Common myeloid progenitor, CD34-positive (primary cell): ENCODE data around the gene ALKBH5.

Source experiments
- CTCF ChIA-PET: fragments of 350-600 bp; sonication (Branson Sonifier 250); formaldehyde crosslinking; loops from one replicate; lab custom pipeline; 2021; ENCODE audit warnings: antibody characterized with exemption; lab: Charles Lee
- POLR2A ChIA-PET: fragments of 350-600 bp; sonication (Branson Sonifier 250); formaldehyde crosslinking; loops from one replicate; lab custom pipeline; 2021; ENCODE audit warnings: antibody characterized with exemption; lab: Charles Lee
- DNase-seq, 3 donors: peaks; one replicate each; pipeline versions ENCODE4 v3.0.0 to v3.0.0-alpha.2; 2013
- H3K27ac ChIP-seq, 2 experiments: 1 replicate in 1 of 2; 2 replicates in 1 of 2; pipeline ENCODE4 v1.7.0; 2013; ENCODE audit warnings: inconsistent platforms in 2 of 2, low read length in 2 of 2, mild to moderate bottlenecking in 2 of 2, low read depth in 1 of 2, moderate library complexity in 1 of 2; ENCODE audit not compliant: severe bottlenecking in 2 of 2, insufficient read depth in 1 of 2, poor library complexity in 1 of 2
- H3K27me3 ChIP-seq, 5 experiments: replicated peaks in 2 of 5; 1 replicate in 3 of 5; 2 replicates in 2 of 5; pipeline versions ENCODE4 v1.6.1 to v1.7.0; 2013; ENCODE audit warnings: low read length in 4 of 5, mild to moderate bottlenecking in 2 of 5, moderate library complexity in 2 of 5, inconsistent platforms in 1 of 5; ENCODE audit not compliant: insufficient read depth in 5 of 5, control insufficient read depth in 4 of 5
- H3K36me3 ChIP-seq, 4 experiments: 1 replicate in 2 of 4; 2 replicates in 2 of 4; pipeline versions ENCODE4 v1.6.1 to v1.7.0; 2013; ENCODE audit warnings: low read length in 3 of 4, control low read depth in 1 of 4, mild to moderate bottlenecking in 1 of 4; ENCODE audit not compliant: control insufficient read depth in 4 of 4, insufficient read depth in 4 of 4
- H3K4me1 ChIP-seq, 4 experiments: 1 replicate in 3 of 4; 2 replicates in 1 of 4; pipeline versions ENCODE4 v1.6.1 to v1.7.1; 2013; ENCODE audit warnings: low read length in 3 of 4, mild to moderate bottlenecking in 3 of 4, control low read depth in 1 of 4, inconsistent platforms in 1 of 4, moderate library complexity in 1 of 4; ENCODE audit not compliant: control insufficient read depth in 4 of 4, insufficient read depth in 4 of 4; ENCODE audit errors: control extremely low read depth in 1 of 4
- H3K4me3 ChIP-seq, 7 experiments: 1 replicate in 4 of 7; 2 replicates in 3 of 7; pipeline versions ENCODE4 v1.5.1 to v1.7.0; 2013; ENCODE audit warnings: mild to moderate bottlenecking in 7 of 7, low read length in 6 of 7, moderate library complexity in 6 of 7, inconsistent platforms in 2 of 7, low read depth in 2 of 7, control low read depth in 1 of 7; ENCODE audit not compliant: insufficient read depth in 4 of 7, control insufficient read depth in 1 of 7; ENCODE audit errors: extremely low read depth in 1 of 7
- H3K9me3 ChIP-seq, 5 experiments: 1 replicate in 4 of 5; 2 replicates in 1 of 5; pipeline versions ENCODE4 v1.6.1 to v1.7.1; 2013; ENCODE audit warnings: low read length in 4 of 5, mild to moderate bottlenecking in 2 of 5, inconsistent platforms in 1 of 5, low read depth in 1 of 5, moderate library complexity in 1 of 5; ENCODE audit not compliant: control insufficient read depth in 4 of 5, insufficient read depth in 2 of 5; ENCODE audit errors: control extremely low read depth in 1 of 5
- WGBS: methylation state at CpG from one replicate; pipeline ENCODE4 v1.1.5; 2013; ENCODE audit not compliant: insufficient coverage; 5-methylcytosine and 5-hydroxymethylcytosine counted together

ALKBH5 gene

DNA sequence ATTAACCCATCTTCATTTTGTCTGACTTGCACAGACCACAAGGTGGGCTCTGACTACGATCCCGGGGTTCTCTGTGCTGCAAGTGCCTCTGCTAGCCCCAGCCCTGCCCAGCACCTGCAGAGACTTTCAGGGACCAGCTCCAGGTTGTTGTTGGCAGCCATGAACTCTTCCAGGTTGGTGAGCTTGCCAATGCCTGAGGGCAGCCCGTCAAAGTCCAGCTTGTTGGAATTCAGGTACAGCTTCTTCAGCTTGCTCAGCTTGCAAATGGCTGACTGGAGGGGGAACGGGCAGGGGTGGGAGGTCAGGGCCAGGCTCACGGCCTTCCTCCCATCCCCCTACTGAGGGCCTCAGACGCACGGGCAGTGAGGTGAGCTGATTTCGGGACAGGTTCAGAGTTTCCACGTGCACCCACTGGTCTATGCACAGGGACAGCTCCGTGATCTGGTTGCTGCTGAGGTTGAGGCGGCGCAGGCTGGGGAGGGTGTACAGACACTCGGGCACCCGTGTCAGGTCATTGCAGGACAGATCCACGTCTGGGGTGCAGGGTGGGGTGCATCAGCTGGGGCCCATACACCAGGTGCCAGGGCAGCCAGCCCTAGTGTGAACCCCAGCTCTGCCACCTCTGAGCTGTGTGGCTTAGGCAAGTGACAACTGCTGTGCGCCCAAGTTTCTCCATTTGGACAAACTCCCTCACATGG, 69.7 kb downstream of the ALKBH5 start:
- Histone ChIP-seq H3K27ac (no peak overlapping the region), H3K4me3 (no peak overlapping the region), H3K4me1 (peaks cover 0 to 15% (median 11%) of the 10 kb centered on the region in 4 experiments), H3K27me3 (no peaks in the 10 kb centered on the region), H3K36me3 (peaks cover 3 to 79% (median 63%) of the 10 kb centered on the region in 4 experiments), H3K9me3 (no peaks in the 10 kb centered on the region)
- 96% methylated on average over 14 of the region's 16 CpGs for WGBS
- DNase-seq, result no peak
- POLR2A ChIA-PET, result no interaction called here
- CTCF ChIA-PET, result no interaction called here

DNA sequence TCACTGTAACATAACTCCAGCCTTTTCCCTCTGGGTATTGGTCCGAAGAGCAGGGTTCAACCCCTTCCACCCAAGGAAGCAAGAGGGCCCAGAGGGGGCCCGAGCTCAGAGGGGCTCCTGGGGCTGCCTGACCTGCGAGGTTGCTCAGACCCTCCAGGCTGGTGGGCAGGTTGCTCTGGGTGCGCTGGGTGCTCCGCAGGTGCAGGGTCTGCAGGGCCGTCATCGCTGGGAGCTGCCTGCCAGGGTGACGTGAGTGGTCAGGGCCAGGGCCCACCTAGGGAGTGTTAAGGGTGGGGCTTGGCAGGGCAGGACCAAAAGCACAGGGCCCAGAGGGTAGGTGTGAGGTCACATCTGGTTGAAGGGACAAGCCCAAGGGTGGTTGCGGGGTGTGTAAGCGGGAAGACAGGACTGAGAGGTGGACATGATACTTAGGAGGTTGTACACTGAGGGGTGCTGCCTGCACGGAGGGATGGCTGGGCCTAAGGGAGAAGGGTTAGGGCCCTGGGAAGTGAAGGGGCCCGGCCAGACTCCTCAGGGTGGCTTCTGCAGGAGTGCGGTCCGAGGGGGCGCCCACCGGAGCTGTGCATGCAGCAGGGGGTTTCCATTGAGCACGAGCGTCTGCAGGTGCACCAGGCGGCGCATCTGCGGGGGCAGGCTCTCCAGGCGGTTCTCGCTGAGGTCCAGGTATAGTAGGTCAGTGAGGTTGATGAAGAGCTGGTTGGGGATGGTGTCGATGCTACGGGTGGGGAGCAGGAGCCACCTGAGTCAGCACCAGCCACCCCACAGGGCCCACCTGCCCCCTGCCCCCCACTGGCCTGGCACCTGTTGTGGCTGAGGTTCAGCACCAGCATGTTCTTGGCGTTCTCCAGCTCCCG, 70.6 kb downstream of the ALKBH5 start:
- H3K27ac ChIP-seq, result no peak overlapping the region
- ChIA-PET CTCF (interaction anchor here (1.2 kb wide), 1 partner anchor 61 kb away, joined by 3 read pairs; no protein-coding TSS in a partner anchor), POLR2A (no interaction called here)
- no peak for DNase-seq
- WGBS, result over 99% methylated on average over 17 of the region's 27 CpGs
- no peaks in the 10 kb centered on the region for H3K9me3 ChIP-seq
- peaks cover 0 to 21% (median 16%) of the 10 kb centered on the region in 4 experiments for H3K4me1 ChIP-seq
- no peak overlapping the region for H3K4me3 ChIP-seq
- H3K36me3 ChIP-seq, result peaks cover 3 to 71% (median 59%) of the 10 kb centered on the region in 4 experiments
- H3K27me3 ChIP-seq, result no peaks in the 10 kb centered on the region

DNA sequence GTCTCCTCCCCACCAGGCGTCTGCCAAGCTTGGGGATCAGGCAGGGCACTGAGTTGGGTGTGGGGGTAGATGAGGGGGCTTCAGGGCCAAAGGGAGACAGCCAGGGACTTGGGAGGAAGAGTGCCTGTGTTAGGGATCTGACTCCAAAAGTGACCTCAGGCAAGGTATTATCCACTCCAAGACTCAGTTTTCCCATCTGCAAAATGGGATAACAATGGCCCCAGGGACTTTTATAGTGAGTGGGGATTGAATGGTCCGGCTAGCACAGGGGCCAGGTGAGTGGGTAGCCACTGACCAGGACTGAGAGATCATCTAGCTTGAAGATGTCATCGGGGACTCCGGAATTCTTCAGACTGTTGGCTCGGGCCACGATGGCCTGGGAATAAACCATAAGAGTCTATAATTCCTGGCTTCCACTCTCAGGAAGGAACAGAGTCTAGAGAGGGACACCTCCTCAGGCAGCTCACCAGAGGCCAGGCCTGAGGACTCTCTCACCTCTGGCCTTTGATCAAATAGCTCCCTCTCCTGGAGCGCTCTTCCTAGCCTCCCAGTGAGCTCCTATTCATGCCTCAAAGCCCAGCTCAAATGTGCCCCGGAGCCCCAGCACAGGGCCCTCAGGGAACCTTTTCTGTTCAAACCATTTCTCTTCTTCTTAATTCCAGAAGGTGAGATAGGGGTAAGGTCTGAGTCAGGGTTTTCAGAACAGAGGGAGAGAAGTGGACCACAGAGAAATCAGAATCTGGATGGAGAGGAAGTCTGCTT, 71.4 kb downstream of the ALKBH5 start:
- WGBS, result 100% methylated on average over 7 of the region's 8 CpGs
- Histone ChIP-seq H3K36me3 (peaks cover 3 to 67% (median 56%) of the 10 kb centered on the region in 4 experiments), H3K9me3 (no peaks in the 10 kb centered on the region), H3K4me1 (peaks cover 3 to 24% (median 20%) of the 10 kb centered on the region in 4 experiments), H3K4me3 (no peak overlapping the region), H3K27me3 (no peaks in the 10 kb centered on the region), H3K27ac (no peak overlapping the region)
- ChIA-PET CTCF (interaction anchor here (1.2 to 1.4 kb wide), 2 partner anchors 12 to 62 kb away, joined by 3 read pairs; no protein-coding TSS in a partner anchor), POLR2A (no interaction called here)
- no peak for DNase-seq

DNA sequence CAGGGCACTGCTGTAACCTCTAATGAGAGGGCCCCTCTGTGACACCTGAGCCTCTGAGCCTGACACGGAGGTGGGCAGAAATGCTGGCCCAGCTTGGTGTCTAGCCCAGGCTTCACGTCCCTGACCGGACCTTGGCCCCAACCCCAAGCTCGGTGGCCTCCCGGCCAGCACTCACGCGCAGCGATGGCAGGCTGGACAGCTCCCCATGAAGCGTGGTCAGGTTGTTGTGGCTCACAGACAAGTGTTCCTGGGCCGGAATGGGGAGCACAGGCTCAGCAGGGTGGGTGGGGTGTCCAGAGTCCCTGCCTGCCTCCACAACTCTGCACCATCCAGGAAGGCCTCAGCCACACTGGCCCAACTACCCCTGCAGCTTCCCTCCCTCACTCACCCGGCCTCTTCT, 72.7 kb downstream of the ALKBH5 start:
- peaks cover 3 to 32% (median 30%) of the 10 kb centered on the region in 4 experiments for H3K4me1 ChIP-seq
- ChIA-PET CTCF (interaction anchor here (0.8 to 1.4 kb wide), 3 partner anchors 8 to 64 kb away, joined by 3 read pairs; no protein-coding TSS in a partner anchor), POLR2A (no interaction called here)
- no peak for DNase-seq
- H3K9me3 ChIP-seq, result no peaks in the 10 kb centered on the region
- WGBS, result 93% methylated on average over 8 of the region's 11 CpGs
- H3K4me3 ChIP-seq, result no peak overlapping the region
- no peaks in the 10 kb centered on the region for H3K27me3 ChIP-seq
- H3K27ac ChIP-seq, result no peak overlapping the region
- peaks cover 3 to 54% (median 46%) of the 10 kb centered on the region in 4 experiments for H3K36me3 ChIP-seq

DNA sequence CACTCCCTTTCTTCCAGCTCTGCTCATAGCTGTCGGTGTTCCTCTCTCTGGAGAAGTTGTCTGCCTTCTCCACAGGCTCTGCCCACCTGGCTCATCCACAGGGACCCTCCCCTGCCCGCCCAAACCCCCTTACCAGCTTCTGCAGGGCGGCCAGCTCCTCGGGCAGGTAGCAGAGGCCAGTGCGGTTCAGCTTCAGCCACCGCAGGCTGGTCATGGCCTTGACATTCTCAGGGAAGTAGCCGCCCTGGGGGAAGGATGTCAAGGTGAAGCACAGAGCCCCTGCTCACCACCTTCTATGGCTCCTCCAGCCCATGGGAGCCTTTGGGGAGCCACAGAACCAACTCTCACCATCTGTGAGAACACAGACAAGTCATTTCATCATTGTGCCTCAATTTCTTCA, 73.1 kb downstream of the ALKBH5 start:
- DNase-seq, result no peak
- peaks cover 3 to 36% (median 34%) of the 10 kb centered on the region in 4 experiments for H3K4me1 ChIP-seq
- H3K36me3 ChIP-seq, result peaks cover 3 to 50% (median 44%) of the 10 kb centered on the region in 4 experiments
- peak overlapping the region in 1 of 2 experiments; percentile 55 for H3K27ac ChIP-seq
- no peaks in the 10 kb centered on the region for H3K27me3 ChIP-seq
- CTCF ChIA-PET, result interaction anchor here (1.3 to 1.4 kb wide), 2 partner anchors 8 to 14 kb away, joined by 3 read pairs; no protein-coding TSS in a partner anchor
- H3K9me3 ChIP-seq, result no peaks in the 10 kb centered on the region
- peak overlapping the region in 3 of 7 experiments; percentile 85 to 87 (median 86) for H3K4me3 ChIP-seq
- 100% methylated on average over 6 of the region's 7 CpGs for WGBS
- POLR2A ChIA-PET, result no interaction called here

DNA sequence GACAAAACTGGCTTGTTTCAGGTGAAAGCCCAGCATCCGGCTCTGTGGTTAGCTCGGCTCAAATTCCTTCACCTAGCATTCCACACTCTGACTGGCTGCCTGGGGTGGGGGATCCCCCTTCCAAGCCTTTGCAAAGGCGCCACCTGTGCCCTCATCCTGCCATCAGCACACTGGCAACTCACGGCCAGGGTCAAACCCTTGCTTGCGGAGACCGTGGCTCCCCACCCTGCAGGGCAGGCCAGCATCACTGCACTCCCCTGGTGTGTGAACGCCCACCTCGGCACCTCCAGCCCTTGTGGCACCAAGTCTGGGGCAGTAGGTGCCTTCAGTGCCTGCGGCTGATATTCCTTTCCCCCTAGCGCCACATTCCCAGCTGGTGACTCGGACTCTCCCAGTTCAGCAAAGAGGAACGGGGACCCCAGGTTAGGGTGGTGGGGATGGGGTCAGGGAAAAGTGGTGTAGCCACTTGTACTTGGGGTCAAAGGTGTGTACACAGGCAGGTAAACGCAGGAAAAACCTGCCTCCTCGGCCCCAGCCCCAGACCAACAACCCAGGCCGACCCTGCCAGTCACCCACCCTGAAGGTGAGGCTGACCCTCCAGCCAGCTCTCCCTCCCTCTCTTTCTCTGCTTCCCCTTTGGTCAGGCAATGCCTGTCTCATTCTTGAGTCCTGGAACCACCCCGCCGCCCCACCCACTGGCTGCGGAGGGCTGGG, 73.8 kb downstream of the ALKBH5 start:
- Histone ChIP-seq H3K9me3 (no peaks in the 10 kb centered on the region), H3K36me3 (peaks cover 3 to 44% (median 38%) of the 10 kb centered on the region in 4 experiments), H3K4me3 (peak overlapping the region; percentile 72 to 92 (median 86)), H3K4me1 (peaks cover 3 to 39% (median 37%) of the 10 kb centered on the region in 4 experiments), H3K27me3 (no peaks in the 10 kb centered on the region), H3K27ac (peak overlapping the region; percentile 77 to 87)
- POLR2A ChIA-PET, result interaction anchor here (1.6 kb wide), 1 partner anchor 13 kb away, joined by 3 read pairs; no protein-coding TSS in a partner anchor
- DNase-seq, result peak in 1 of 3 donors; percentile 30
- WGBS, result 20% methylated on average over 14 of the region's 18 CpGs
- CTCF ChIA-PET, result interaction anchor here (1.3 kb wide), 1 partner anchor 9 kb away, joined by 3 read pairs; no protein-coding TSS in a partner anchor
